ENCODE measurements around the gene EZH2. TPM values are rescaled to one million over a fixed set of nuclear protein-coding genes. Genes with fewer than 3 reads are reported as not detected.

Gene EZH2
- total and polyA plus RNA-seq, 2 donors (not counting 3 experiments of a cell fraction or from before 2014, with no cell fraction given) = 16.9 to 33.4 TPM

GRCh38 chr7:148838905-148839304 is 45.2 kb downstream of the EZH2 start:
- no peaks in the 10 kb centered on the region for H3K9me3 ChIP-seq (replicated peaks; ENCODE audit: control insufficient read depth, insufficient read depth, low read length)
- no peak overlapping the region for H3K27ac ChIP-seq (ENCODE audit: insufficient read depth, low read depth, low read length)
- H3K9me1 ChIP-seq (replicated peaks; ENCODE audit: control insufficient read depth, extremely low read depth, insufficient read depth, low read length) = no peaks in the 10 kb centered on the region
- no peaks in the 10 kb centered on the region for H4K20me1 ChIP-seq (replicated peaks; ENCODE audit: control insufficient read depth, extremely low read depth, insufficient read depth, low read length)
- ChIA-PET CTCF (no interaction called here), POLR2A (no interaction called here)
- no peaks in the 10 kb centered on the region for H3K27me3 ChIP-seq (ENCODE audit: control insufficient read depth in 2 of 2, insufficient read depth in 2 of 2, low read length in 2 of 2)
- intact Hi-C loops (cut with micrococcal nuclease) = no loop called here
- no TSS peak for BruUV-seq (replicated peaks)
- dilution Hi-C loops (cut with MboI; ENCODE audit: extremely low pct_ligation_motif_present, low sequenced_read_pairs) = no loop called here
- peaks cover 3% of the 10 kb centered on the region for H3K4me1 ChIP-seq (ENCODE audit: control insufficient read depth, extremely low read depth, insufficient read depth, low read length)
- FAIRE-seq (no peak), DNase-seq (ENCODE audit: low read depth, low spot score) (no peak)
- H3K36me3 ChIP-seq (ENCODE audit: control insufficient read depth in 2 of 2, extremely low read depth in 1 of 2, insufficient read depth in 2 of 2, low read length in 2 of 2) = peaks cover 0 to 2% of the 10 kb centered on the region in 2 experiments
- no peak overlapping the region for H3K4me3 ChIP-seq (replicated peaks in 1 of 3; ENCODE audit: insufficient read depth in 1 of 3, low read depth in 1 of 3, low read length in 3 of 3)
- no peak overlapping the region for H2AFZ ChIP-seq (ENCODE audit: low read depth, low read length)
- TF ChIP-seq GATA2 (IDR thresholded peaks at IDR 0.05; ENCODE audit: insufficient read depth, insufficient read length, low read depth, low read length) = no peak
- TF ChIP-seq POLR2AphosphoS5 (IDR thresholded peaks at IDR 0.05; ENCODE audit: insufficient read depth, low read depth, low read length) = no peak
- no peak for TF ChIP-seq POLR2A (IDR thresholded peaks at IDR 0.05; ENCODE audit: low read depth, low read length)
- H3K9ac ChIP-seq (replicated peaks; ENCODE audit: extremely low read depth, insufficient read depth, low read length) = no peak overlapping the region
- H3K79me2 ChIP-seq (ENCODE audit: control insufficient read depth, insufficient read depth, low read length) = peaks cover 46% of the 10 kb centered on the region
- H3K4me2 ChIP-seq (ENCODE audit: insufficient read depth, low read length) = no peak overlapping the region

GRCh38 chr7:148835854-148836253 is 48.2 kb downstream of the EZH2 start:
- no peak overlapping the region for H2AFZ ChIP-seq (ENCODE audit: low read depth, low read length)
- FAIRE-seq = no peak
- TF ChIP-seq MYC (IDR thresholded peaks at IDR 0.05; ENCODE audit: low read depth, low read length) (no peak), POLR2A (IDR thresholded peaks at IDR 0.05; ENCODE audit: low read depth, low read length) (no peak), MAX (IDR thresholded peaks at IDR 0.05; ENCODE audit: insufficient read depth, insufficient read length) (no peak), GATA2 (IDR thresholded peaks at IDR 0.05; ENCODE audit: insufficient read depth, insufficient read length, low read depth, low read length) (no peak), JUN (IDR thresholded peaks at IDR 0.05; ENCODE audit: borderline replicate concordance, insufficient read depth, insufficient read length, low read depth) (no peak), POLR2AphosphoS5 (IDR thresholded peaks at IDR 0.05; ENCODE audit: insufficient read depth, low read depth, low read length) (no peak), CTCF (IDR thresholded peaks at IDR 0.05; ENCODE audit: extremely low read depth in 1 of 2, insufficient read depth in 1 of 2, low read depth in 1 of 2, low read length in 2 of 2) (no peak), EZH2 (IDR thresholded peaks at IDR 0.05; ENCODE audit: borderline replicate concordance, low read depth, low read length, severe bottlenecking) (no peak), FOS (IDR thresholded peaks at IDR 0.05; ENCODE audit: borderline replicate concordance, insufficient read depth, low read length) (no peak)
- dilution Hi-C loops (cut with MboI; ENCODE audit: extremely low pct_ligation_motif_present, low sequenced_read_pairs) = no loop called here
- intact Hi-C loops (cut with micrococcal nuclease) = no loop called here
- H3K36me3 ChIP-seq (ENCODE audit: control insufficient read depth in 2 of 2, extremely low read depth in 1 of 2, insufficient read depth in 2 of 2, low read length in 2 of 2) = peaks cover 0 to 2% of the 10 kb centered on the region in 2 experiments
- POLR2A ChIA-PET = no interaction called here
- H4K20me1 ChIP-seq (replicated peaks; ENCODE audit: control insufficient read depth, extremely low read depth, insufficient read depth, low read length) = peaks cover 4% of the 10 kb centered on the region
- H3K27me3 ChIP-seq (ENCODE audit: control insufficient read depth in 2 of 2, insufficient read depth in 2 of 2, low read length in 2 of 2) = no peaks in the 10 kb centered on the region
- H3K4me2 ChIP-seq (ENCODE audit: insufficient read depth, low read length) = no peak overlapping the region
- H3K4me1 ChIP-seq (ENCODE audit: control insufficient read depth, extremely low read depth, insufficient read depth, low read length) = peaks cover 3% of the 10 kb centered on the region
- CTCF ChIA-PET = interaction anchor here (1.5 kb wide), 1 partner anchor 21 kb away, joined by 5 read pairs; no protein-coding TSS in a partner anchor
- peaks cover 42% of the 10 kb centered on the region for H3K79me2 ChIP-seq (ENCODE audit: control insufficient read depth, insufficient read depth, low read length)
- H3K9ac ChIP-seq (replicated peaks; ENCODE audit: extremely low read depth, insufficient read depth, low read length) = no peak overlapping the region
- DNase-seq (ENCODE audit: low read depth, low spot score) = no peak
- no peak overlapping the region for H3K4me3 ChIP-seq (replicated peaks in 1 of 3; ENCODE audit: insufficient read depth in 1 of 3, low read depth in 1 of 3, low read length in 3 of 3)
- no peaks in the 10 kb centered on the region for H3K9me1 ChIP-seq (replicated peaks; ENCODE audit: control insufficient read depth, extremely low read depth, insufficient read depth, low read length)
- no peak overlapping the region for H3K27ac ChIP-seq (ENCODE audit: insufficient read depth, low read depth, low read length)
- BruUV-seq (replicated peaks) = no TSS peak
- no peaks in the 10 kb centered on the region for H3K9me3 ChIP-seq (replicated peaks; ENCODE audit: control insufficient read depth, insufficient read depth, low read length)
